Left lung (tissue), 10 donors: ENCODE measurements around the gene VPS45. TPM values are rescaled to one million over a fixed set of nuclear protein-coding genes. Genes with fewer than 3 reads are reported as not detected.

Source experiments
- ATAC-seq: fragments of 200-7000 bp; cut with Tn5 transposase; one replicate; pipeline ENCODE4 v1.9.1; 2020; ENCODE audit warnings: moderate library complexity
- DNase-seq, 4 donors: peaks; one replicate each; pipeline ENCODE4 v3.0.0-alpha.2; 2013 to 2020
- H3K27ac ChIP-seq, 2 donors: fragments of 200-600 bp; sonication (generic) in 1 of 2; one replicate each; pipeline versions ENCODE4 v1.5.0 to v1.8.0; 2020 to 2021
- H3K27me3 ChIP-seq, 2 donors: fragments of 200-600 bp; sonication (generic) in 1 of 2; one replicate each; pipeline versions ENCODE4 v1.5.0 to v1.8.0; 2020 to 2021
- H3K36me3 ChIP-seq, 2 donors: fragments of 200-600 bp; sonication (generic) in 1 of 2; one replicate each; pipeline versions ENCODE4 v1.5.0 to v1.8.0; 2020 to 2021
- H3K4me1 ChIP-seq, 2 donors: fragments of 200-600 bp; one replicate each; pipeline ENCODE4 v1.8.0; 2021
- H3K4me3 ChIP-seq, 2 donors: fragments of 200-600 bp; sonication (generic) in 1 of 2; one replicate each; pipeline versions ENCODE4 v1.5.0 to v1.8.0; 2020 to 2021; ENCODE audit warnings: mild to moderate bottlenecking in 1 of 2
- H3K9me3 ChIP-seq, 2 donors: fragments of 200-600 bp; sonication (generic) in 1 of 2; one replicate each; pipeline versions ENCODE4 v1.5.0 to v1.8.0; 2020 to 2021
- CTCF ChIP-seq, 2 donors: fragments of 200-600 bp; sonication (generic) in 1 of 2; IDR thresholded peaks; one replicate each; pipeline versions ENCODE4 v1.5.0 to v1.8.0; 2021; ENCODE audit warnings: antibody characterized with exemption in 2 of 2
- intact Hi-C, 2 donors: fragments of 100-400 bp; cut with DNase I; formaldehyde crosslinking; loops; one replicate each; pipeline versions ENCODE4 v1.11.2 to v1.14.2; 2022
- polyA plus RNA-seq, 6 donors: library from polyadenylated mRNA; unstranded; fragments of 120-200 nt; gene quantifications; one replicate each; pipeline ENCODE4 v1.2.1, GENCODE V29; 2013; ENCODE audit not compliant: insufficient read length in 6 of 6
- total RNA-seq, 2 donors: library from RNA; stranded (reverse); fragmentation: NEBNext Ultra II Directional; extraction: Animal tissue kit (Norgen Biotek cat#: 25700); gene quantifications; one replicate each; pipeline ENCODE4 v1.2.1, GENCODE V29; 2021
- donor health status: DM: no; HTN: yes; CAD: no.
- donor health status: DM: no; HTN: no; CAD: no.

Gene VPS45
- total and polyA plus RNA-seq, 8 donors, result 36.7 to 81.2 (median 68.3) TPM

- DNase-seq (peak in 2 of 4 donors; percentile 59 to 82), ATAC-seq (peak; percentile 65)
- Histone ChIP-seq H3K4me3 (peak overlapping the region; percentile 64 to 70), H3K27ac (peak overlapping the region; percentile 88 to 98), H3K4me1 (peaks cover 0 to 36% of the 10 kb centered on the region in 2 donors), H3K9me3 (no peaks in the 10 kb centered on the region), H3K27me3 (no peaks in the 10 kb centered on the region), H3K36me3 (peaks cover 0 to 6% of the 10 kb centered on the region in 2 donors)
- intact Hi-C loops, result no loop called here
- TF ChIP-seq CTCF (IDR thresholded peaks at IDR 0.05), result no peak
Observed at GRCh38 chr1:150066838-150067183, 765 bp upstream of the VPS45 start.

- H3K27me3 ChIP-seq, result no peaks in the 10 kb centered on the region
- H3K4me3 ChIP-seq, result peak overlapping the region; percentile 64 to 70
- H3K36me3 ChIP-seq, result peaks cover 0 to 18% of the 10 kb centered on the region in 2 donors
- H3K9me3 ChIP-seq, result no peaks in the 10 kb centered on the region
- TF ChIP-seq CTCF (IDR thresholded peaks at IDR 0.05), result no peak
- peak overlapping the region; percentile 88 to 98 for H3K27ac ChIP-seq
- H3K4me1 ChIP-seq, result peaks cover 0 to 36% of the 10 kb centered on the region in 2 donors
- intact Hi-C loops, result no loop called here
- ATAC-seq (no peak), DNase-seq (peak in 1 of 4 donors; percentile 12)
Observed at GRCh38 chr1:150068109-150068435, 496 bp downstream of the VPS45 start.

- TF ChIP-seq CTCF (IDR thresholded peaks at IDR 0.05), result no peak
- DNase-seq, result no peak
- H3K4me1 ChIP-seq, result peaks cover 0 to 33% of the 10 kb centered on the region in 2 donors
- no peaks in the 10 kb centered on the region for H3K9me3 ChIP-seq
- no peak for ATAC-seq
- H3K27me3 ChIP-seq, result no peaks in the 10 kb centered on the region
- H3K4me3 ChIP-seq, result no peak overlapping the region
- peaks cover 0 to 35% of the 10 kb centered on the region in 2 donors for H3K36me3 ChIP-seq
- intact Hi-C loops, result no loop called here
- no peak overlapping the region for H3K27ac ChIP-seq
Observed at GRCh38 chr1:150069923-150070322, 2.3 kb downstream of the VPS45 start.

- H3K4me3 ChIP-seq, result no peak overlapping the region
- TF ChIP-seq CTCF (IDR thresholded peaks at IDR 0.05), result peak; percentile 28 to 32
- no peak overlapping the region for H3K27ac ChIP-seq
- no peaks in the 10 kb centered on the region for H3K9me3 ChIP-seq
- H3K36me3 ChIP-seq, result peaks cover 0 to 55% of the 10 kb centered on the region in 2 donors
- DNase-seq (peak in 1 of 4 donors; percentile 12), ATAC-seq (peak; percentile 32)
- peaks cover 0 to 12% of the 10 kb centered on the region in 2 donors for H3K4me1 ChIP-seq
- H3K27me3 ChIP-seq, result no peaks in the 10 kb centered on the region
- intact Hi-C loops, result no loop called here
Observed at GRCh38 chr1:150072959-150073358, 5.4 kb downstream of the VPS45 start.

GRCh38 chr1:150073516-150073915 is 5.9 kb downstream of the VPS45 start:
- no peak overlapping the region for H3K4me3 ChIP-seq
- no peaks in the 10 kb centered on the region for H3K27me3 ChIP-seq
- peaks cover 0 to 7% of the 10 kb centered on the region in 2 donors for H3K4me1 ChIP-seq
- no peak for ATAC-seq
- DNase-seq, result no peak
- no peaks in the 10 kb centered on the region for H3K9me3 ChIP-seq
- intact Hi-C loops, result no loop called here
- no peak for TF ChIP-seq CTCF (IDR thresholded peaks at IDR 0.05)
- H3K36me3 ChIP-seq, result peaks cover 0 to 61% of the 10 kb centered on the region in 2 donors
- H3K27ac ChIP-seq, result no peak overlapping the region
